ENCODE measurements around the gene FHIT.

Gene FHIT

GRCh38 chr3:59699648-59700320, 1551.5 kb downstream of the FHIT start:
- no peak for FAIRE-seq
- DNase-seq (ENCODE audit: low spot score), result no peak

All from RCC 7860 (cell line).